Measurements from ENCODE around the gene RRP1. TPM values are rescaled to one million over a fixed set of nuclear protein-coding genes. Genes with fewer than 3 reads are reported as not detected.
A peak's percentile ranks its signal among the peaks of the same experiment; 100 is the strongest.

Gene RRP1
- total RNA-seq, 1 donor: 16.8 TPM

DNA sequence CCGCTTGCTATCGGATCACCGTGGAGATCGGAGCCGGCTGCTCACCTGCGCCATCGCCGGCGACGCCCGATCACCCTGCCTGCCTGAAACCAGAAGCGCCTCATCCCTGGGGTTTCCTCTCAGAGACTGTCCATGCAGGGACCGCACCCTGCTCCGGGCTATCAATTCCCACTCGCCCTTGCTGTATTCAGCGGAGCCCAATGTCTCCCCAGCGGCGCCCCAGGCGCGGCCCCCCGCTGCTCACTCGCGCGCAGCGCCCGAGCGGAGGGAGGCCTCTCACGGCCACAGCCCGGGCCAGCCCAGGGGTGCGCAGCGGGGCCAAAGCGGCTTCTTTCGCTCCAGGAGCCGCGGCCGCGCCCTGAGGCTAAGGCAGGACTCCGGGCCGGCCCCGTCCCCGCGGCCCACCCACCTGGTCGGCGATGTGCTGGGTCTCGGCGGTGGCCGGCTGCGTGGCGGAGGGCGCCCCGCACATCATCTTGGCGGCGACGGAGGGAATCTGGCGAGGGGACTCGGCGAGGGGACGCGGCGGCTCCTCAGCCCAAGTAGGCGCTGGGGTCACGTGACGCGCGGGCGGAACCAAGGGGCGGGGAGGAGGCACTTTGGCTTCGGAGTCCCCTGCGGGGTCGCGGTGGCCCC is 13.5 kb upstream of the RRP1 start, which contains the start of gene CSTB:
Gene CSTB (minus strand): TSS at position 514 of the 636 bp plus-strand sequence. CDS start 39 bp downstream, at position 475.
- DNase-seq (ENCODE audit: low read depth): peak; percentile 66
- peak within 1 kb of the TSS; percentile 83 for H3K4me3 ChIP-seq (ENCODE audit: low read depth, low read length)
- TF ChIP-seq CTCF (IDR thresholded peaks at IDR 0.05; ENCODE audit: insufficient read depth, low read depth, low read length): peak; percentile 3

- TF ChIP-seq CTCF (IDR thresholded peaks at IDR 0.05; ENCODE audit: insufficient read depth, low read depth, low read length): no peak
- DNase-seq (ENCODE audit: low read depth): no peak
- no peak overlapping the region for H3K4me3 ChIP-seq (ENCODE audit: low read depth, low read length)
Observed at GRCh38 chr21:43777953-43778352, 11.4 kb upstream of the RRP1 start.

DNA sequence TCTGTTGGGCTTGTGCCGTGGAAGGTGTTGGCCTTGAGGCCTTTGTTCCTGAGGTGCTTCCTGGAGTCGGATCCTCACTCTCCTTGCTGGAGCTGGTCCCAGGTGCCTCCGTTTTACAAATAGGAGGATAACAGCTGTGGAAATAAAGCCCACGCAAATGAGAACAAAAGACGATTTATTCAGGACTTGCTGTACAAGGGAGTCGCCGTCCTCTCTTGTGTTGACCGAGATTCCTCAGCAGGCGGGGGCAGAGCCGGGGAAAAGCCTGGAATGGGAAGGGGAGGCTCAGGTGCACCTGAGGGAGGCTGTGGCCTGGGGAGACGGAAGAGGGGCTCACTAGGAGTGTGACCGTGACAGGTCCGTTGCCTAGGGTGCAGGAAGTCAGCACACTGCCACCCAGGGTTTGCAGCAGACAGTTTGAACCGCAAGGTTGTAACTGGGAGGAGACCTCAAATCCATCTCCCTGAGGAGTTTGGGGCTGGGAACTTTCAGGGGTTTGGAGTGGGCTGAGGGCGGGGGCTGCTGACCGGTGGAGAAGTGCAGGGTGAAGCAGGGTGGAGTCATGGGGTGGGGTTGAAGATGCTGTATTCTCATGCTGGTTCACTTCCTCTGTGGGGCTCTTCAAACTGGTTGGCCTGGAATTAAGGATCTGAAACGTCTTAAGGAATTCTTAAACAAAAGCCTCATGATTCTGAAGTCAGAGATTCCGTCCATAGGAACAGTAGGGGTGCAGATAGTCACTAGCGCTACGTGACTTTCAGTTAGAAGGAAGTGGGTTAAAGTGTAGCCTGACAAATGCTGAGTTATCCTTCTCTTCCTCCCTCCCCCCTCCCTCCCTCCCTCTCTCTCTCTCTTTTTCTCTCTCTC is 10.7 kb upstream of the RRP1 start:
- H3K4me3 ChIP-seq (ENCODE audit: low read depth, low read length): no peak overlapping the region
- no peak for TF ChIP-seq CTCF (IDR thresholded peaks at IDR 0.05; ENCODE audit: insufficient read depth, low read depth, low read length)
- DNase-seq (ENCODE audit: low read depth): peak; percentile 16

DNA sequence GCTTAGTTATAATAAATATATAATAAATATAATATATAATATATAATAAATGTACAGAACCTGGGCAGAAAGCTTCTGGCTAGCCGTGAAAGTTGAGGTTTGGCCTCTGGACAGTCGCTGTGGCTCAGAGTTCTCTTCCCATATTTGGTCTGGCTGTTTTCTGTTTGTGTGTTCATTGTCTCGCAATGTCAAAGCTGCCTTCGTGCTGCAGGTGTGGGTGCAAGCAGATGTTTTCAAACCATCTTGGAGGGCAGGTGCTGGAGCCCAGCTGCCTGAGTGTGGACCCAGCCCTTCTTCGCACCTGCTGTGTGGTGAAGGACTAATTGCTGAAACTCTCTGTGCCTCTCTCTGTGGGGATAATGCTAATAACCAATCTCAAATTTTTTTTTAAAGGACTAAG is 9.7 kb upstream of the RRP1 start:
- H3K4me3 ChIP-seq (ENCODE audit: low read depth, low read length): no peak overlapping the region
- TF ChIP-seq CTCF (IDR thresholded peaks at IDR 0.05; ENCODE audit: insufficient read depth, low read depth, low read length): no peak
- DNase-seq (ENCODE audit: low read depth): no peak

DNA sequence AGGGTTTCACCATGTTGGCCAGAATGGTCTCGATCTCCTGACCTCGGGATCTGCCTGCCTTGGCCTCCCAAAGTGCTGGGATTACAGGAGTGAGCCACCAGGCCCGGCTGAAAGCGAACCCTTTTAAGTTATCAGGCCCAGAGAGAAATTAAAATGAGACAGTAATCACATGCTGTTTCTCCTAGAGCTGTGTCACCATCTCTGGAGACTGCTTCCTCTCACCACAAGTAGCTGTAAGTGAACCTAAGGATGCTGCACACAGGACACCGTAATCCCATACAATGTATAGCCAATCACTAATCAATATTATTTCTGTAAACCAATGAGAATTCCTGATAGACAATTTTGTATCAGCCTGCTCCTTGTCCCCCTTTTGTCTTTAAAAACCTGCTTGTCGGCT is 7.5 kb upstream of the RRP1 start:
- H3K4me3 ChIP-seq (ENCODE audit: low read depth, low read length): no peak overlapping the region
- no peak for DNase-seq (ENCODE audit: low read depth)
- no peak for TF ChIP-seq CTCF (IDR thresholded peaks at IDR 0.05; ENCODE audit: insufficient read depth, low read depth, low read length)

GRCh38 chr21:43782431-43783097 is 6.8 kb upstream of the RRP1 start:
- H3K4me3 ChIP-seq (ENCODE audit: low read depth, low read length): no peak overlapping the region
- DNase-seq (ENCODE audit: low read depth): no peak
- TF ChIP-seq CTCF (IDR thresholded peaks at IDR 0.05; ENCODE audit: insufficient read depth, low read depth, low read length): no peak

All from fibroblast of villous mesenchyme (primary cell).